ENCODE measurements around the gene NUP210L.

DNA sequence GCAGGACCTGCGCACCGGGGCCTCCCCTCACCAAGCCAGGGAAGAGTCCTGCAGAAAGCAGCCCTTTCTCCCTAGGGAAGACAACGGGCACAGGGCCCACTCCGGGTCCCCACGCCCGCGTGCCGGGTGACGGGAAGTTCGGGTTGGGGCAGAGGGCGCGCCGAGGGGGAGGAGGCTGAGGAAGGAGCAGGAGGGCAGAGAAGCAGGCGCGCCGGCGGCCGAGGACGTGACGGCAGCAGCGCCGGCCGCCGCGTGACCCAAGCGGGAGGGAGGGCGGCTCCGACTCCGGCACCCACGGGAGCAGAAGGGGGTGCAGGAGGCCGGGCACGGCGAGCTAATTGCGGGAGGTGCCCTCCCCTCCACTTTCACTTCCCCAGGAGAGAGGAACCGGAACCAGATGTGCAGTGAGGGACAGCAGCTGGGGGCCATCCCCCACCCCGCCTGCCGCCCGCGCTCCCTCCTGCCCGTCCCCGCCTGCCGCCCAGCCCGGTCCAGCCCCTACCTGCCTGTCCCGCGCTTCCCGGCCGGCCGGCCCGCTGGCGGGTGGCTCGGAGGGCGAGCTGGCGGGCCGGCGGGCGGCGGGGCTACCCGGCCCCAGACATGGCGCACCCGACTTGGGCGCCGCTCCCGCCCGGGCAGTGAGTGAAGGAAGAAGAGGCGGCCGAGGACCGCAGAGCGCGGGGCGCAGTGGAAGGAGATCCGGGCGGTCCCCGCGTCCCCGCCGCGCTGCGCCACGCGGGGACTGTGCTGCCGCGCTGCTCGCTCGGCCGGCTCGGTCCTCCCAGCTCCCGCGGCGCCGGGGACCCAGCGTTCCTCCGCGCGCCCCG lies 208.9 kb downstream of the NUP210L start:
- TF ChIP-seq, protein P1, sequence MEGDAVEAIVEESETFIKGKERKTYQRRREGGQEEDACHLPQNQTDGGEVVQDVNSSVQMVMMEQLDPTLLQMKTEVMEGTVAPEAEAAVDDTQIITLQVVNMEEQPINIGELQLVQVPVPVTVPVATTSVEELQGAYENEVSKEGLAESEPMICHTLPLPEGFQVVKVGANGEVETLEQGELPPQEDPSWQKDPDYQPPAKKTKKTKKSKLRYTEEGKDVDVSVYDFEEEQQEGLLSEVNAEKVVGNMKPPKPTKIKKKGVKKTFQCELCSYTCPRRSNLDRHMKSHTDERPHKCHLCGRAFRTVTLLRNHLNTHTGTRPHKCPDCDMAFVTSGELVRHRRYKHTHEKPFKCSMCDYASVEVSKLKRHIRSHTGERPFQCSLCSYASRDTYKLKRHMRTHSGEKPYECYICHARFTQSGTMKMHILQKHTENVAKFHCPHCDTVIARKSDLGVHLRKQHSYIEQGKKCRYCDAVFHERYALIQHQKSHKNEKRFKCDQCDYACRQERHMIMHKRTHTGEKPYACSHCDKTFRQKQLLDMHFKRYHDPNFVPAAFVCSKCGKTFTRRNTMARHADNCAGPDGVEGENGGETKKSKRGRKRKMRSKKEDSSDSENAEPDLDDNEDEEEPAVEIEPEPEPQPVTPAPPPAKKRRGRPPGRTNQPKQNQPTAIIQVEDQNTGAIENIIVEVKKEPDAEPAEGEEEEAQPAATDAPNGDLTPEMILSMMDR (IDR thresholded peaks at IDR 0.05; ENCODE audit: low read depth, low read length), result no peak
- no peak for TF ChIP-seq POLR2A (IDR thresholded peaks at IDR 0.05; ENCODE audit: extremely low read depth, insufficient read length)
- TF ChIP-seq, protein P2, sequence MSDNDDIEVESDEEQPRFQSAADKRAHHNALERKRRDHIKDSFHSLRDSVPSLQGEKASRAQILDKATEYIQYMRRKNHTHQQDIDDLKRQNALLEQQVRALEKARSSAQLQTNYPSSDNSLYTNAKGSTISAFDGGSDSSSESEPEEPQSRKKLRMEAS (IDR thresholded peaks at IDR 0.05; ENCODE audit: low read depth, low read length), result peak; percentile 68
- peak; percentile 56 for TF ChIP-seq MYC (IDR thresholded peaks at IDR 0.05; ENCODE audit: low read depth, low read length)

Data from NB4 (cell line).